Kidney (tissue), 14 donors: Measurements from ENCODE around the gene TRIP11. TPM values are rescaled to one million over a fixed set of nuclear protein-coding genes. Genes with fewer than 3 reads are reported as not detected.

ENCODE experiments used
- DNase-seq, 5 donors: peaks; one replicate each; pipeline ENCODE4 v3.0.0-alpha.2; 2013 to 2020
- FAIRE-seq: peaks from 2 replicates; lab custom pipeline; 2012; peaks lifted over from hg19 to GRCh38; lab: Jason Lieb, UNC
- H3K27ac ChIP-seq, 2 donors: one replicate each; pipeline ENCODE4 v1.7.0; 2013; ENCODE audit warnings: low read depth in 2 of 2, low read length in 2 of 2, inconsistent platforms in 1 of 2
- H3K27me3 ChIP-seq: one replicate; pipeline ENCODE4 v1.7.1; 2013; ENCODE audit warnings: low read length, inconsistent platforms; ENCODE audit not compliant: control insufficient read depth, insufficient read depth
- H3K36me3 ChIP-seq, 3 donors: one replicate each; pipeline versions ENCODE4 v1.7.0 to v1.7.1; 2013; ENCODE audit warnings: low read length in 3 of 3, control low read depth in 1 of 3, inconsistent platforms in 1 of 3; ENCODE audit not compliant: insufficient read depth in 3 of 3, control insufficient read depth in 2 of 3
- H3K4me1 ChIP-seq, 3 donors: one replicate each; pipeline versions ENCODE4 v1.7.0 to v1.7.1; 2013; ENCODE audit warnings: low read length in 3 of 3, inconsistent platforms in 1 of 3, low read depth in 1 of 3; ENCODE audit not compliant: control insufficient read depth in 2 of 3, insufficient read depth in 2 of 3
- H3K4me3 ChIP-seq, 3 donors: one replicate each; pipeline versions ENCODE4 v1.7.0 to v1.8.1; 2013; ENCODE audit warnings: low read length in 3 of 3, control low read depth in 1 of 3, inconsistent platforms in 1 of 3
- H3K9ac ChIP-seq, 3 donors: one replicate each; pipeline versions ENCODE4 v1.7.0 to v1.7.1; 2013; ENCODE audit warnings: low read length in 3 of 3, control low read depth in 1 of 3, inconsistent platforms in 1 of 3
- H3K9me3 ChIP-seq, 3 donors: one replicate each; pipeline versions ENCODE4 v1.7.0 to v1.7.1; 2013; ENCODE audit warnings: low read length in 3 of 3, control low read depth in 1 of 3, inconsistent platforms in 1 of 3; ENCODE audit not compliant: control insufficient read depth in 2 of 3, insufficient read depth in 1 of 3
- CTCF ChIP-seq: IDR thresholded peaks from 3 replicates; pipeline ENCODE4 v1.5.1; 2012; ENCODE audit warnings: mild to moderate bottlenecking, moderate library complexity, borderline replicate concordance; ENCODE audit not compliant: insufficient read depth; ENCODE audit errors: extremely low read depth
- intact Hi-C: fragments of 100-400 bp; cut with DNase I; formaldehyde crosslinking; loops from one replicate; pipeline ENCODE4 v1.11.1; 2022
- polyA plus RNA-seq: library from polyadenylated mRNA; stranded (reverse); fragments of 350-450 nt; fragmentation: Illumina TruSeq; extraction: RNeasy Lipid Tissue Mini Kit (QIAGEN cat#74804); gene quantifications from one replicate; pipeline ENCODE4 v1.2.3, GENCODE V29; 2014; ENCODE audit warnings: low read depth, low replicate concordance; ENCODE audit not compliant: insufficient read depth
- total RNA-seq: library from RNA; stranded (reverse); fragmentation: NEBNext Ultra II Directional; extraction: Animal tissue kit (Norgen Biotek cat#: 25700); gene quantifications from one replicate; pipeline ENCODE4 v1.2.1, GENCODE V29; 2021
- donor health status: control.
- donor health status: control.
- donor health status: control.
- donor health status: control.
- donor health status: control.
- donor health status: DM: yes; HTN: yes; CAD: no.
- donor health status: Normal renal cell carcinoma (clear cell type).

TRIP11 gene
- total and polyA plus RNA-seq, 2 donors from 2014 or later = 6.2 to 71.5 TPM

DNA sequence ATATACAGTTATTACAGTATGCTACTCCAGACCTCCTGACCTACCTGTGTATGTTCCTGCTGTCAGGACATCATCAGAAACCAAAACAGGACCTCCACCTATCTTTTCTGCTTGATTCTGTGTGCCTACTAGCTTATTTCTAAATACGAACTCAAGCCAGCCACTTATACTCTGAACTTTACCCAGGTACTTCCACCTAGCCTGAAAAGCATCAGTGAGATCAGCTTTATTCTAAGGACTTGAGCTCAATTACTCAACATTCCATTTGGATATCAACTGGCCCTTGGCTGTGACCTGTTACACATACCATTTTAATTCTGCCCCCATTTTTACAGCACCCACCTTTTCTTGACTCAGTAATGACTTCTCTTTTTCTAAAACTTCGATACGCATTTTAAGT, 29.2 kb downstream of the TRIP11 start:
- no peak for TF ChIP-seq CTCF
- H3K4me1 ChIP-seq = no peaks in the 10 kb centered on the region
- H3K4me3 ChIP-seq = no peak overlapping the region
- intact Hi-C loops = no loop called here
- H3K27me3 ChIP-seq = no peaks in the 10 kb centered on the region
- DNase-seq (no peak), FAIRE-seq (no peak)
- peaks cover 10 to 29% (median 18%) of the 10 kb centered on the region in 3 donors for H3K36me3 ChIP-seq
- H3K27ac ChIP-seq = no peak overlapping the region
- H3K9ac ChIP-seq = no peak overlapping the region
- no peaks in the 10 kb centered on the region for H3K9me3 ChIP-seq

GRCh38 chr14:92009604-92010003, 30.3 kb downstream of the TRIP11 start:
- intact Hi-C loops = no loop called here
- FAIRE-seq = no peak

GRCh38 chr14:92005019-92005418, 34.8 kb downstream of the TRIP11 start:
- H3K36me3 ChIP-seq = peaks cover 2 to 33% (median 10%) of the 10 kb centered on the region in 3 donors
- TF ChIP-seq CTCF = no peak
- FAIRE-seq = no peak
- no peak overlapping the region for H3K27ac ChIP-seq
- H3K9me3 ChIP-seq = no peaks in the 10 kb centered on the region
- intact Hi-C loops = no loop called here
- no peaks in the 10 kb centered on the region for H3K27me3 ChIP-seq
- no peak for DNase-seq
- H3K9ac ChIP-seq = no peak overlapping the region
- H3K4me1 ChIP-seq = no peaks in the 10 kb centered on the region
- H3K4me3 ChIP-seq = no peak overlapping the region

More at GRCh38 chr14:92009604-92010003, 30.3 kb downstream of the TRIP11 start:
- no peaks in the 10 kb centered on the region for H3K9me3 ChIP-seq
- no peak for TF ChIP-seq CTCF
- DNase-seq = no peak
- H3K9ac ChIP-seq = no peak overlapping the region
- no peak overlapping the region for H3K27ac ChIP-seq
- no peak overlapping the region for H3K4me3 ChIP-seq
- H3K27me3 ChIP-seq = no peaks in the 10 kb centered on the region
- no peaks in the 10 kb centered on the region for H3K4me1 ChIP-seq
- peaks cover 10 to 33% (median 15%) of the 10 kb centered on the region in 3 donors for H3K36me3 ChIP-seq

GRCh38 chr14:92004062-92004461, 35.8 kb downstream of the TRIP11 start:
- Histone ChIP-seq H3K9me3 (no peaks in the 10 kb centered on the region), H3K9ac (no peak overlapping the region), H3K4me3 (no peak overlapping the region), H3K27me3 (no peaks in the 10 kb centered on the region), H3K36me3 (peaks cover 2 to 38% (median 10%) of the 10 kb centered on the region in 3 donors), H3K4me1 (no peaks in the 10 kb centered on the region), H3K27ac (no peak overlapping the region)
- FAIRE-seq (no peak), DNase-seq (no peak)
- no peak for TF ChIP-seq CTCF
- intact Hi-C loops = no loop called here
